IPS-11a (cell line): Measurements from ENCODE around the gene DALRD3.

Source experiments
- H3K4me3 ChIP-seq: one replicate; pipeline ENCODE4 v1.5.1; 2013; ENCODE audit warnings: low read depth, low read length, control low read depth

The DALRD3 gene

GRCh38 chr3:49006408-49007067, 11.8 kb downstream of the DALRD3 start:
- peak overlapping the region; percentile 94 for H3K4me3 ChIP-seq

GRCh38 chr3:49005998-49006397, 12.4 kb downstream of the DALRD3 start:
- H3K4me3 ChIP-seq = no peak overlapping the region

DNA sequence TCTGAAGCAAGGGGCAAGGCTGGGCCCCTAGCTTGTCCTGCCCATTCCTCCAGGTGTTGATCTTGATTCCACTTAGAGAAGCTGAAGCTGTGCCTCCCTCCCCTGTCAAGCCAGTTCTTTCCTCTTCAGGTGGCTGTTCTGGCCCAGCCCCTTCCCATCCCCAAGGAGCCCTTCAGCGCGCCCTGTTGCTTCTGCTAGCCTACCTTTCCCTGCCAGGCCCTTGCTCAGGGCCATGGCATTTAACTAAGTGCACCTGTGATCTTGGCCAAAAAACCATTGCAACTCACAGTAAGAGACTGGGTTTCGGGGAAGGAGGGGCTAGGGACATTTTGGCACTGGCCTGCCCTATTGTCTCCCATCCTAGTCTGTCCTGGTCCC, 13.1 kb downstream of the DALRD3 start:
- H3K4me3 ChIP-seq = no peak overlapping the region

DNA sequence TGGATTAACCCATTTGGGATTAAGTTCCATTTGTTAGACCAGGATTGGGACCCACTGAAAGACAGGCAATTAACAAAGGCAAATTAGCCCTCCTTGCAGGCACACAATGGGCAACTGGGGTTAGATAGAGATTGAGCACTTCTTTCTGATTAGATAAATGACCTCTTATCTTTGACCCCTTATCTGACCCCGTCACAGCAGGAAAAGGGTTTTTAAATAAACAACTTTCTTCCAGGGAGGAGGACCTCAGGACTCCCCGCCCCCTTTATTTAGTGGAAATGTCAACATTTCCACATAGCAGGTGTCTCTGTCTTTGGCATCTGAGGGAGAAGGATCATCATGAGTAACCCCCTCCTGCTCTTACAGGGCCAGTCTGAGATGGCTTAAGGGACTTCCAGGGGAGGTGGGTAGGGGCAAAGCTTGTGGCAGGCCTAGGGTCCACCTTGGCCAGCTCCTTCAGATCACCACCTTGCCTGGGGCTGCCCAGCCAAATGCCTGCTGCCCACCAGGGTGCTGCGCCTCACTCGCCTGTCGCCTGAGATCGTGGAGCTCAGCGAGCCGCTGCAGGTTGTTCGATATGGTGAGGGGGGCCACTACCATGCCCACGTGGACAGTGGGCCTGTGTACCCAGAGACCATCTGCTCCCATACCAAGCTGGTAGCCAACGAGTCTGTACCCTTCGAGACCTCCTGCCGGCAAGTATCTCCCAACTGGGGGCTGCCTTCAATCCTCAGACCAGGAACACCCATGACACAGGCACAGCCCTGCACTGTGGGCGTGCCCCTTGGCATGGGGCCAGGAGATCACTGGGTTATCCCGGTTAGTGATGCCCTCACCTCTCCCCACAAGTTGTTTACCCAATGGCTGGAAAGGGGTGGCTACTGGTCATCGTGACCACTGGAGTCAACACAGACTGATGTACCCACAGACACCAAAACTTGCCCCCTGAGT, 13.8 kb downstream of the DALRD3 start:
- H3K4me3 ChIP-seq = no peak overlapping the region

DNA sequence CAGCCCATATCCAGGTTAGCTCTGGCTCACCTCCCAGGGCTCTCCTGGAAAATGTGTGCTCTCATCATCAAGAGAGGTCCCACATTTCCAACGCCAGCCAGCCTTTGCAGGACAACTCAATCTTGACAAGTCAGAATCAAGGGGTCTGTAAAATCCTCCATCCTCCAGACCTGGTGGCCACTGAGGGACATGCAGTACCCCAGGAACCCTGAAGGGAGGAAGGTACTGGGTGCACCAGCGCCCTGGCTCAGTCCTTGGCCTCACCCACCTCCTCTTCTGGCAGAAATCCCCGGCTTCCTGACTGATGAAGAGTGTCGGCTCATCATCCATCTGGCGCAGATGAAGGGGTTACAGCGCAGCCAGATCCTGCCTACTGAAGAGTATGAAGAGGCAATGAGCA, 17.2 kb downstream of the DALRD3 start:
- H3K4me3 ChIP-seq = no peak overlapping the region

DNA sequence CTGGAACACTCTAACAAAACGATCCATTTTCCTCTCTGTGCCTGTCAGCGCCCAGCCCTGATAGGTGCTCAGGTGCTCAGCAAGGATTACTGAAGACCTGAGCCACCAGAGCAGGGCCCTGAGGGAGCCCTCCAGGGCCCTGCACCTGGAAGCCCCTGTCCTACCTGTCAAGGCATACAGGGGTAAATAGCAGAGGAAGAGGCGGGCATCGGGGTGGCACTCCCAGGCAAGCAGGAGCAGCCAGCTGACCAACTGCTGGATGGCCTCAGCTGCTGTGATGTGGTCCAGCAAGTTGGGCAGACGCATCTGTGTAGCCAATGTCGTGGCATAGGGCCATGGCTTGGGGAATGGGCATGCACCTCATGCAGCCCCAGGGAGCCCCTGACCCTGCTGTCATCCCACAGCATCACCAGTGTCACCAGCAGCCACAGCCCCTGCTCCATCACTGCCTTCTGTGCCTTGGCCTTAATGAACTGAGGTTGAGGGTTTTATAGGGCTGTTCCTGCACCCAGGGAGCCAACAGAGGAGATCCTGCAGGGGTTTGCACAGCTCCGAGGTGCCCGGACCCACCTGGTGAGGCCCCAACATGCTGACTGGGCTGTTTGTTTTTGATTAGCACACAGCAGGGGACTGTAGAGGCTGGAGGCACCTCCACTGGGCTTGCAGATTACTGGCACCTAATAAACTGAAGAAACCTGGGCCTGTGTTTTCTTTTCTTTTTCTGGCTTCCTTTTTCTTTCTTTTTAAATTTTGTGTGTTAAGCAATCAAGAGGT, 19.1 kb downstream of the DALRD3 start:
- H3K4me3 ChIP-seq = no peak overlapping the region

- no peak overlapping the region for H3K4me3 ChIP-seq
Observed at GRCh38 chr3:48997714-48998637, 20.4 kb downstream of the DALRD3 start.

GRCh38 chr3:48997102-48997635, 21.2 kb downstream of the DALRD3 start:
- no peak overlapping the region for H3K4me3 ChIP-seq

GRCh38 chr3:48996640-48997039, 21.7 kb downstream of the DALRD3 start:
- H3K4me3 ChIP-seq = no peak overlapping the region

DNA sequence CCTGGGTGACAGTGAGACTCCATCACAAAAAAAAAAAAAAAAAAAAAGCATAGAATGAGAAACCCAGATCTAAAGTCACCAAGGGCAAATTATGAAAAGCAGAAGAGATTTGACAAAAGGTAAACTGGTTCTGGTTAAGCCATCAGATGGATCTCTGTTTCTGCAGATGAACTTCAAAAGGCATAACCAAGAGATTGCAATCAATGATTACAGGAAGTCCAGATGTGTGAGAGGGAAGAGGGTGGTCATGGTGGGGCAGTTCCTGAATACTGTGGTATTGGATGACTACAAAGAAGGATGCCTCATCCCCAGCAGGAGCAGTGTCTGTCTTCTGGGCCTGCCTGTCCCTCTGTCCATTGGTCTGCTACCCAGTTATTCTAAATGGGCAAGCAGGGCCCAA, 24.5 kb downstream of the DALRD3 start:
- H3K4me3 ChIP-seq = no peak overlapping the region

DNA sequence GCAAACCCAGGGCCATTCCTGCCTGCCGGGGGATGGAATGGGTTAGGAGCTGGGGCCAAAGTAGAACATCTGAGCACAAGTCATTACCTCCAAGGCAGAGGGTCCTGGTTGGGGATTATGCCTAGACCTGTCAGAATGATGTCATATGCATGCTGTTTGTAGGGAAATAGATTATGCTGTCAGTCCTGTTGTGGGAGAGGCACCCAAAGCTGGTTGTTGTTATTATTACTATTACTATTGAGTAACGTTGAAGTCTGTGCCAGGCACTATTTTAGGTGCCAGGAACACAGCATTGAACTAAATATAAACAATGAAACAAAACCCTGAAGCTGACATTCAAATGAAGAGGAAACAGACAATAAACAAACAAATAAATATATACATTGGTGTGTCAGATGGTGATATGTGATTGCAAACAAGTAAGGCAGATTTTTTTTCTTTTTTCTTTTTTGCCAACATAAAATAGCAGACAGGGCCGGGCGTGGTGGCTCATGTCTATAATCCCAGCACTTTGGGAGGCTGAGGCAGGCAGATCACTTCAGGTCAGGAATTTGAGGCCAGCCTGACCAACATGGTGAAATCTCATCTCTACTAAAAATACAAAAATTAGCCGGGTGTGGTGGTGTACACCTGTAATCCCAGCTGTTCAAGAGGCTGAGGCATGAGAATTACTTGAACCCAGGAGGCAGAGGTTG, 26.4 kb downstream of the DALRD3 start:
- no peak overlapping the region for H3K4me3 ChIP-seq

GRCh38 chr3:48990636-48991469, 27.5 kb downstream of the DALRD3 start:
- H3K4me3 ChIP-seq = peak overlapping the region; percentile 82

GRCh38 chr3:48989796-48990635, 28.4 kb downstream of the DALRD3 start, which contains the start of gene P4HTM:
TSS of gene P4HTM (plus strand) at chr3:48990241. CDS start at chr3:48990257, 16 bp downstream.
- peak within 1 kb of the TSS; percentile 82 for H3K4me3 ChIP-seq

- H3K4me3 ChIP-seq = peak overlapping the region; percentile 82
Observed at GRCh38 chr3:48989126-48989795, 29.1 kb downstream of the DALRD3 start.

DNA sequence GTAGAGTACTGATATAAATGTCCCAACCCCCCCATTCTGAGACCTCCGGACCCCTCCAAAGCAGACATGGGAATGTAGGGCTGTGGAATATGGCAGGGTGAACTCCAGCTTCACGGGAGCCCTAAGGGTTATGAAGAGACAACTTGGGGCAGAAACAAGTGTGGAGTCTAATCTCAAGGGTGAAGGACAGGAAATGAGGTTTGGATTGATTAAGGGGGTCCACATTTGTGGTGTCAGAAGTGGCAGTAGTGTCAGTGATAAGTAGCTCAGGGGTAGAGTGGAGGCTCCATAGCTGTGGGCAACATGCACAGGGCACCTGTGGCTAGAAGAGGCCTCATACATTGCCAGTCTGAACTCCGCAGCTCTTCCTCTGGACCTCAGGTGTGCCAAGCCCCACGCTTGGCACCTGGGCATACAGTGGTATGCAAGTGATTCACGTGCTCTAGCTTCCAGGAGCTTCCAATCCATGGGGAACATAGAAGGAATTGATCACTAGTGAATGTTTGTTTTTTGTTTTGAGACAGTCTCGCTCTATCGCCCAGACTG, 32.5 kb downstream of the DALRD3 start:
- no peak overlapping the region for H3K4me3 ChIP-seq

DNA sequence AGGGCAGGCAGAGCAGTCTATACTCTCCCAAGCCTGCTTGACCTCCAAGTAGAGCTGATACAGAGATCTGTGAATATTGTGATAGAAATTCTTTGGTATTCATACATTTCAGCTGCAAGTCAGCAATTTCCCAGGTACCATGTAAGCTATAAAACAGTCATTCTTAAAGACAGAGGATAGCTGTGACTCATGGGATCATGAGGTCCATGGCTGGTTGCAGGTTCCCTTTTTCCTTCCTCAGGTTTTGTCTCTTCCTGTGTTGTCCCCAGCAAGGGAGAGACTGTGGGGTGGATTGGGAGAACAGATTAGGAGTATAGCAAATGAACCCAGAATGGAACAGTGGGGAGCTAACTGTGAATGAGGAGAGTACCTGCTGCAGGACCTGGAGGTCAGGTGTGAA, 33.7 kb downstream of the DALRD3 start:
- H3K4me3 ChIP-seq = no peak overlapping the region

DNA sequence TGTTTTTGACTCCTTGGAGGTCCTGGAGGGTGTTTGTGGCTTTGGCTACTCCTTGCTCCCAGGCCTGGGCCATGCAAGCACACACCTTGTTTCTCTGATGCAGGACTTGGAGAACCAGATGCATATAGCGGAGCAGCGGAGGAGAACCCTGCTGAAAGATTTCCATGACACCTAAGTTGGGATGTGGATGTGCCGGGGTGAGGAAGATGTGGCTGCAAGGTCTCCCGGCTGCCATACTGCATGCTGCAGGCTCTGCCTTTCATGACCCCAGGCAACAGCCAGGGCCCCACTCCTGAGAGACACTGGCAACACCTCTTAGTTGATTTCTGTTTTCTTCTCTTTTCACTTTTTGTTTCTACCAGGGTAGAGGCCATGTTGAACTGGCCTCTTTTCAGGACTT, 35.3 kb downstream of the DALRD3 start:
- H3K4me3 ChIP-seq = no peak overlapping the region
